AG08395 (cell line): Measurements from ENCODE around the gene HOMER2.
"Not testable (repeated sequence)": the region's sequence is repeated elsewhere in the genome, so short reads cannot be mapped to it uniquely, and the experiment has no call there.

Experiments
- DNase-seq: peaks from one replicate; pipeline ENCODE4 v3.0.0; 2012; ENCODE audit warnings: mixed read lengths, low spot score

The HOMER2 gene

GRCh38 chr15:82952158-82953081 is at the start of gene HOMER2:
Gene HOMER2, minus strand, starts transcription at chr15:82952720. Its CDS starts 185 bp downstream, at chr15:82952535.
- peak; percentile 59 for DNase-seq

GRCh38 chr15:83000672-83001031 is 48.1 kb upstream of the HOMER2 start:
- DNase-seq = not testable (repeated sequence)

- DNase-seq = peak; percentile 67
Measured at GRCh38 chr15:82999905-83000671, 47.6 kb upstream of the HOMER2 start.

- DNase-seq = no peak
Measured at GRCh38 chr15:82999426-82999825, 46.9 kb upstream of the HOMER2 start.

- peak; percentile 14 for DNase-seq
Measured at GRCh38 chr15:82995938-82996337, 43.4 kb upstream of the HOMER2 start.

- DNase-seq = no peak
Measured at GRCh38 chr15:82995076-82995475, 42.6 kb upstream of the HOMER2 start.

- no peak for DNase-seq
Measured at GRCh38 chr15:82993144-82993543, 40.6 kb upstream of the HOMER2 start.

- no peak for DNase-seq
Measured at GRCh38 chr15:82992436-82992998, 40.0 kb upstream of the HOMER2 start.

- DNase-seq = no peak
Measured at GRCh38 chr15:82986442-82986780, 33.9 kb upstream of the HOMER2 start.

- DNase-seq = peak; percentile 92
Measured at GRCh38 chr15:82985688-82986441, 33.3 kb upstream of the HOMER2 start, which contains the start of gene RAMAC. Gene RAMAC, plus strand, starts transcription at chr15:82986210. Its CDS starts 2,809 bp downstream, at chr15:82989019.

GRCh38 chr15:82980981-82981380 is 28.5 kb upstream of the HOMER2 start:
- no peak for DNase-seq

GRCh38 chr15:82979726-82980125 is 27.2 kb upstream of the HOMER2 start:
- DNase-seq = no peak

GRCh38 chr15:82978438-82978837 is 25.9 kb upstream of the HOMER2 start:
- no peak for DNase-seq

- no peak for DNase-seq
Measured at GRCh38 chr15:82977076-82977475, 24.6 kb upstream of the HOMER2 start.

- DNase-seq = no peak
Measured at GRCh38 chr15:82972990-82973389, 20.5 kb upstream of the HOMER2 start.

GRCh38 chr15:82971218-82971984 is 18.9 kb upstream of the HOMER2 start:
- DNase-seq = no peak

GRCh38 chr15:82970696-82971095 is 18.2 kb upstream of the HOMER2 start:
- DNase-seq = no peak

- no peak for DNase-seq
Measured at GRCh38 chr15:82970078-82970686, 17.7 kb upstream of the HOMER2 start.

- DNase-seq = no peak
Measured at GRCh38 chr15:82969353-82969752, 16.8 kb upstream of the HOMER2 start.

GRCh38 chr15:82968066-82968465 is 15.5 kb upstream of the HOMER2 start:
- peak; percentile 19 for DNase-seq

GRCh38 chr15:82966671-82967071 is 14.2 kb upstream of the HOMER2 start:
- no peak for DNase-seq
